ENCODE measurements around the gene OGFOD3. TPM values are rescaled to one million over a fixed set of nuclear protein-coding genes. Genes with fewer than 3 reads are reported as not detected.
A peak's percentile ranks its signal among the peaks of the same experiment; 100 is the strongest.

OGFOD3 gene
- total and polyA plus RNA-seq, 7 experiments from 2014 or later, result 21.9 to 42.1 (median 32.3) TPM

- peak in 6 of 9 donors; percentile 24 to 42 (median 30) for DNase-seq
Measured at GRCh38 chr17:82449883-82450356, 31.5 kb upstream of the OGFOD3 start.

DNA sequence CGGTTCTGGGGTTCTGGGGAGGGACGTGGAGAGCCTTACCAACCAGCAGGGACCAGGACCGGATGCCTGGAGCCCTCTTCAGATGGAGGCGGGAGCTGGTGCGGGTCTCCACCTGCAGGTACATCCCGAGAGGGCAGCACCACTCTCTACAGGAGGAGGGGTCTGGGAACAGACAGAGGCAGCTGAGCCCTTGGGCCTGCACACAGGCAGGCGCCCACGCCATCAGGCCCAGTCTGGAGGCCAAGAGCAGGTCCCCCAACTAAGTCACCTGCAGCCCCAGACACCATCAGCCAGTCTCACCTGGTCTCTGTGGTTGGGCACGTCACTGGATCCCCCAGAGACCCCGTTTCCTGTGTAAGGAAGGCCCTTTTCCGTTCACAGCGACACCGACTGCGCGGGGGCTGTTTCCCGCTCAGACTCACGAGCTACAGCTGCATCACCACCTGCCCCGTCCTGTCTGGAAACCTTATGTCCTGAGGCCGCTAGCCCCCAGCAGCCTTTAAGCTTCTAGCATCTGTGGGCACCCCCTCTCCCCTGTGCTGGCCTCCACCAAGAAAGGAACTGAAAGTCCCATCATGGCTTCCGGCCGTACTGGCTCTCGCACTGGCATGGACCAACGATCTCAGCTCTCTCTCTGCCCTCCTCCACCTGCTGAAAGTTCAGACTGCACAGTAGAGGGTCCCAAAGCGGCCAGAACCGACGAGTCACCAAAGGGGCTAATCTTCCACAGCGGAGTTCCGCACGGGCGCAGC lies 30.9 kb upstream of the OGFOD3 start:
- Histone ChIP-seq H3K36me3 (ENCODE audit: control insufficient read depth in 2 of 3, insufficient read depth in 3 of 3, low read length in 3 of 3) (peaks cover 0 to 31% (median 0%) of the 10 kb centered on the region in 3 experiments), H3K4me1 (ENCODE audit: control insufficient read depth in 2 of 2, insufficient read depth in 2 of 2, low read length in 2 of 2) (peaks cover 14 to 22% of the 10 kb centered on the region in 2 donors), H3K27ac (ENCODE audit: low read depth, low read length) (peak overlapping the region; percentile 86), H3K9me3 (ENCODE audit: control insufficient read depth in 2 of 3, low read length in 3 of 3) (no peaks in the 10 kb centered on the region), H3K4me3 (ENCODE audit: low read length) (peak overlapping the region; percentile 92), H3K27me3 (ENCODE audit: control insufficient read depth in 2 of 2, insufficient read depth in 2 of 2, low read length in 2 of 2) (no peaks in the 10 kb centered on the region)
- POLR2A ChIA-PET, result interaction anchor here (0.9 to 4.8 kb wide), 10 partner anchors 9 to 490 kb away, joined by 3 to 38 read pairs (median 7); partner anchors contain the start of gene NARF
- H3K4me3 Mint-ChIP-seq, result peak overlapping the region; percentile 93 to 99 (median 98)
- peak; percentile 37 to 81 (median 71) for DNase-seq
- peaks cover 22 to 49% (median 33%) of the 10 kb centered on the region in 7 donors for H3K4me1 Mint-ChIP-seq
- peaks cover 0 to 21% (median 0%) of the 10 kb centered on the region in 5 donors for H3K36me3 Mint-ChIP-seq
- intact Hi-C loops (cut with micrococcal nuclease), result loop anchor here in 1 of 2 donors (1.0 to 2.0 kb wide), 3 partner anchors 30 to 151 kb away; no protein-coding TSS in a partner anchor
- peak; percentile 56 for ATAC-seq
- no peaks in the 10 kb centered on the region for H3K27me3 Mint-ChIP-seq
- H3K27ac Mint-ChIP-seq, result peak overlapping the region; percentile 92 to 97 (median 97)
- H3K9me3 Mint-ChIP-seq, result no peaks in the 10 kb centered on the region
- CTCF ChIA-PET, result interaction anchor here (0.6 to 1.6 kb wide), 2 partner anchors 27 to 149 kb away, joined by 3 to 4 read pairs; no protein-coding TSS in a partner anchor

More at GRCh38 chr17:82449883-82450356, 31.5 kb upstream of the OGFOD3 start:
- peak overlapping the region; percentile 93 to 99 (median 98) for H3K4me3 Mint-ChIP-seq
- peaks cover 14 to 22% of the 10 kb centered on the region in 2 donors for H3K4me1 ChIP-seq (ENCODE audit: control insufficient read depth in 2 of 2, insufficient read depth in 2 of 2, low read length in 2 of 2)
- peaks cover 0 to 25% (median 0%) of the 10 kb centered on the region in 3 experiments for H3K36me3 ChIP-seq (ENCODE audit: control insufficient read depth in 2 of 3, insufficient read depth in 3 of 3, low read length in 3 of 3)
- peaks cover 22 to 49% (median 33%) of the 10 kb centered on the region in 7 donors for H3K4me1 Mint-ChIP-seq
- ChIA-PET POLR2A (interaction anchor here (0.9 to 4.8 kb wide), 8 partner anchors 8 to 490 kb away, joined by 3 to 38 read pairs (median 7); partner anchors contain the start of gene NARF), CTCF (no interaction called here)
- peak overlapping the region; percentile 92 for H3K4me3 ChIP-seq (ENCODE audit: low read length)
- no peaks in the 10 kb centered on the region for H3K9me3 ChIP-seq (ENCODE audit: control insufficient read depth in 2 of 3, low read length in 3 of 3)
- no peak for ATAC-seq
- peaks cover 0 to 21% (median 0%) of the 10 kb centered on the region in 5 donors for H3K36me3 Mint-ChIP-seq
- peak overlapping the region; percentile 86 for H3K27ac ChIP-seq (ENCODE audit: low read depth, low read length)
- no peaks in the 10 kb centered on the region for H3K27me3 Mint-ChIP-seq
- no peaks in the 10 kb centered on the region for H3K27me3 ChIP-seq (ENCODE audit: control insufficient read depth in 2 of 2, insufficient read depth in 2 of 2, low read length in 2 of 2)
- intact Hi-C loops (cut with micrococcal nuclease), result loop anchor here (1.0 to 10.0 kb wide), 10 partner anchors 8 to 415 kb away; partner anchors contain the start of genes NARF (in 2 of the 2), WDR45B (in 2 of the 2), DCXR (in 1 of the 2) and FOXK2 (in 1 of the 2)
- no peaks in the 10 kb centered on the region for H3K9me3 Mint-ChIP-seq
- peak overlapping the region; percentile 92 to 97 (median 97) for H3K27ac Mint-ChIP-seq

DNA sequence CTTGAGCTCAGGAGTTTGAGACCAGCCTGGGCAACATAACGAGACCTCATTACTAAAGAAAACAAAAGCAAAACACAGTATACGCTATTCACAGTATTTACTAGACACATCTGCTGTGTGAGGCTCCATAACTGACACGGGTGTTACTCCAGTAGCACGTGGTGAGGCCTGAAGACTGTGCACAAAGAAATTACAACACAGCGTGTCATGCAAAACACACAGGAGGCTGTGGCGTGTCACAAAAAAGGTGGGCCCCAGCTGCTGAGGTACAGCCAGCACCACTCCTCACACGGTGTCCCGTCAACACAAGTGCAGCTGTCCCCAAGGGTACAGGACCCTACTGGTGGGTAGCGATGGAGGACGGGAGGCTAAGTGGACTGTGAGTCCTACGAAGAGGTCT lies 29.5 kb upstream of the OGFOD3 start:
- Mint-ChIP-seq H3K27me3 (no peaks in the 10 kb centered on the region), H3K4me3 (peak overlapping the region in 8 of 10 donors; percentile 27 to 76 (median 44)), H3K36me3 (peaks cover 0 to 17% (median 0%) of the 10 kb centered on the region in 5 donors), H3K9me3 (no peaks in the 10 kb centered on the region), H3K4me1 (peaks cover 22 to 49% (median 33%) of the 10 kb centered on the region in 7 donors), H3K27ac (peak overlapping the region in 8 of 9 donors; percentile 51 to 84 (median 76))
- H3K4me1 ChIP-seq (ENCODE audit: control insufficient read depth in 2 of 2, insufficient read depth in 2 of 2, low read length in 2 of 2), result peaks cover 14 to 22% of the 10 kb centered on the region in 2 donors
- no peak overlapping the region for H3K4me3 ChIP-seq (ENCODE audit: low read length)
- ChIA-PET CTCF (interaction anchor here (1.6 kb wide), 1 partner anchor 25 kb away, joined by 4 read pairs; no protein-coding TSS in a partner anchor), POLR2A (interaction anchor here (1.2 to 4.8 kb wide), 2 partner anchors 10 kb away, joined by 3 to 38 read pairs; partner anchors contain the start of gene NARF)
- no peaks in the 10 kb centered on the region for H3K9me3 ChIP-seq (ENCODE audit: control insufficient read depth in 2 of 3, low read length in 3 of 3)
- no peaks in the 10 kb centered on the region for H3K27me3 ChIP-seq (ENCODE audit: control insufficient read depth in 2 of 2, insufficient read depth in 2 of 2, low read length in 2 of 2)
- intact Hi-C loops (cut with micrococcal nuclease), result loop anchor here in 1 of 2 donors (2.0 kb wide), 2 partner anchors 49 to 149 kb away; no protein-coding TSS in a partner anchor
- H3K27ac ChIP-seq (ENCODE audit: low read depth, low read length), result peak overlapping the region; percentile 44
- no peak for ATAC-seq
- H3K36me3 ChIP-seq (ENCODE audit: control insufficient read depth in 2 of 3, insufficient read depth in 3 of 3, low read length in 3 of 3), result peaks cover 0 to 46% (median 0%) of the 10 kb centered on the region in 3 experiments
- no peak for DNase-seq

DNA sequence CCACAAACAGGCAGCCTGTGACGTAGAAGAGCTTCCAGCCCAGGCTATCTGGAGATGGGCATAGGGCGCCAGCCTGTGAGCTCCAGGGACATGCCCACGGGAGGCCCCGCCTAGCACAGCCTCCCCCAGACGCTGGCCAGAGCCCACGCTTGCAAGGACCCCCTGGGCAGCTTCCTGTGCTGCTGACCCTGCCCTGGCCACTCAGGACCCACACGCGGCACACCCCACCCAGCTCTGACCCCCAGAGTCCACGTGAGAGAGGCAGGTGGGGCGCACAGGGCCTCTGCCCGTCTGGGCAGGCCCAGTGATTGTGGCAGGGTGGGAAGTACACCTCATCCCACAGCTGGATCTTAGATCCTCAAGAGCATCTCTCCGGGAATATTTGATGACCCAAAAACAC lies 28.3 kb upstream of the OGFOD3 start:
- no peaks in the 10 kb centered on the region for H3K9me3 Mint-ChIP-seq
- H3K36me3 ChIP-seq (ENCODE audit: control insufficient read depth in 2 of 3, insufficient read depth in 3 of 3, low read length in 3 of 3), result peaks cover 0 to 58% (median 0%) of the 10 kb centered on the region in 3 experiments
- H3K9me3 ChIP-seq (ENCODE audit: control insufficient read depth in 2 of 3, low read length in 3 of 3), result no peaks in the 10 kb centered on the region
- ATAC-seq, result no peak
- H3K4me1 Mint-ChIP-seq, result peaks cover 15 to 40% (median 26%) of the 10 kb centered on the region in 7 donors
- peaks cover 0 to 18% (median 0%) of the 10 kb centered on the region in 5 donors for H3K36me3 Mint-ChIP-seq
- POLR2A ChIA-PET, result interaction anchor here (1.7 to 4.8 kb wide), 2 partner anchors 11 to 12 kb away, joined by 4 to 38 read pairs; partner anchors contain the start of gene NARF
- H3K27me3 ChIP-seq (ENCODE audit: control insufficient read depth in 2 of 2, insufficient read depth in 2 of 2, low read length in 2 of 2), result no peaks in the 10 kb centered on the region
- H3K27ac ChIP-seq (ENCODE audit: low read depth, low read length), result no peak overlapping the region
- intact Hi-C loops (cut with micrococcal nuclease), result no loop called here
- no peak overlapping the region for H3K4me3 ChIP-seq (ENCODE audit: low read length)
- H3K27ac Mint-ChIP-seq, result peak overlapping the region in 8 of 9 donors; percentile 17 to 78 (median 35)
- H3K4me3 Mint-ChIP-seq, result peak overlapping the region in 1 of 10 donors; percentile 48
- peaks cover 14 to 16% of the 10 kb centered on the region in 2 donors for H3K4me1 ChIP-seq (ENCODE audit: control insufficient read depth in 2 of 2, insufficient read depth in 2 of 2, low read length in 2 of 2)
- no peaks in the 10 kb centered on the region for H3K27me3 Mint-ChIP-seq
- no peak for DNase-seq
- CTCF ChIA-PET, result interaction anchor here (0.5 kb wide), 1 partner anchor 9 kb away, joined by 3 read pairs; no protein-coding TSS in a partner anchor

- Histone ChIP-seq H3K4me1 (ENCODE audit: control insufficient read depth in 2 of 2, insufficient read depth in 2 of 2, low read length in 2 of 2) (peaks cover 9 to 11% of the 10 kb centered on the region in 2 donors), H3K27ac (ENCODE audit: low read depth, low read length) (peak overlapping the region; percentile 37), H3K36me3 (ENCODE audit: control insufficient read depth in 2 of 3, insufficient read depth in 3 of 3, low read length in 3 of 3) (peaks cover 0 to 62% (median 0%) of the 10 kb centered on the region in 3 experiments), H3K9me3 (ENCODE audit: control insufficient read depth in 2 of 3, low read length in 3 of 3) (no peaks in the 10 kb centered on the region), H3K27me3 (ENCODE audit: control insufficient read depth in 2 of 2, insufficient read depth in 2 of 2, low read length in 2 of 2) (no peaks in the 10 kb centered on the region), H3K4me3 (ENCODE audit: low read length) (no peak overlapping the region)
- POLR2A ChIA-PET, result interaction anchor here (1.7 to 4.8 kb wide), 2 partner anchors 11 to 12 kb away, joined by 4 to 38 read pairs; partner anchors contain the start of gene NARF
- ATAC-seq, result no peak
- DNase-seq, result no peak
- Mint-ChIP-seq H3K4me1 (peaks cover 10 to 35% (median 21%) of the 10 kb centered on the region in 7 donors), H3K9me3 (no peaks in the 10 kb centered on the region), H3K27ac (peak overlapping the region in 4 of 9 donors; percentile 25 to 74 (median 54)), H3K27me3 (no peaks in the 10 kb centered on the region), H3K36me3 (peaks cover 0 to 18% (median 0%) of the 10 kb centered on the region in 5 donors), H3K4me3 (peak overlapping the region in 2 of 10 donors; percentile 23 to 48)
- CTCF ChIA-PET, result interaction anchor here (0.5 kb wide), 1 partner anchor 9 kb away, joined by 3 read pairs; no protein-coding TSS in a partner anchor
- intact Hi-C loops (cut with micrococcal nuclease), result no loop called here
Measured at GRCh38 chr17:82446124-82446523, 27.7 kb upstream of the OGFOD3 start.

DNA sequence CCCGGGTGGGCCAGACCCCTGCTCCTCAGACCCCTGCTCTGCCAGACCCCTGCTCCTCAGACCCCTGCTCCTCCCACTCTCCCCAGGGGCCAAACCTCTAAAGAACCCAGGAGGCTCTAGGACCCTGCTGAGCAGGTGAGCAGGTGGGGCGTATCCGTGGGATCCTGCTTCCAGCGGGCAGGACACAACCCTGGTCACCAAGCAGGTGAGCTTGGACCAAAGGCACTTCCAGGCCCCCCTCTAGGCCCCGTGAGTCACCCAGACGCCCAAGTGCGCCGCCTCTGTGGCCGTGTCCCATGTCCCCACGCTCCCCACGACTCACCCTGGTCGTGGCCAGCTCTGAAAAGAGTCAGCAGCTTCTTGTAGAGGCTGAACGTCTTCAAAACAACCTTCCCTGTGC lies 27.2 kb upstream of the OGFOD3 start:
- H3K4me1 Mint-ChIP-seq, result peaks cover 5 to 29% (median 18%) of the 10 kb centered on the region in 7 donors
- POLR2A ChIA-PET, result interaction anchor here (0.6 to 4.8 kb wide), 3 partner anchors 10 to 125 kb away, joined by 3 to 38 read pairs (median 4); partner anchors contain the start of gene NARF
- DNase-seq, result no peak
- CTCF ChIA-PET, result no interaction called here
- no peak for ATAC-seq
- no peaks in the 10 kb centered on the region for H3K27me3 Mint-ChIP-seq
- Histone ChIP-seq H3K27me3 (ENCODE audit: control insufficient read depth in 2 of 2, insufficient read depth in 2 of 2, low read length in 2 of 2) (no peaks in the 10 kb centered on the region), H3K27ac (ENCODE audit: low read depth, low read length) (peak overlapping the region; percentile 37), H3K4me3 (ENCODE audit: low read length) (no peak overlapping the region), H3K36me3 (ENCODE audit: control insufficient read depth in 2 of 3, insufficient read depth in 3 of 3, low read length in 3 of 3) (peaks cover 0 to 62% (median 0%) of the 10 kb centered on the region in 3 experiments), H3K9me3 (ENCODE audit: control insufficient read depth in 2 of 3, low read length in 3 of 3) (no peaks in the 10 kb centered on the region), H3K4me1 (ENCODE audit: control insufficient read depth in 2 of 2, insufficient read depth in 2 of 2, low read length in 2 of 2) (peaks cover 7 to 8% of the 10 kb centered on the region in 2 donors)
- H3K4me3 Mint-ChIP-seq, result no peak overlapping the region
- no peaks in the 10 kb centered on the region for H3K9me3 Mint-ChIP-seq
- peaks cover 0 to 18% (median 0%) of the 10 kb centered on the region in 5 donors for H3K36me3 Mint-ChIP-seq
- H3K27ac Mint-ChIP-seq, result peak overlapping the region in 1 of 9 donors; percentile 74
- intact Hi-C loops (cut with micrococcal nuclease), result no loop called here

Data from naive thymus-derived CD4-positive, alpha-beta T cell (primary cell).